A549 (cell line): ENCODE results near the gene EME2.

ENCODE experiments used
- CEBPB ChIP-seq, 2 experiments: fragments of >200 bp in 1 of 2; sonication (Bioruptor Twin) in 1 of 2; formaldehyde crosslinking in 1 of 2; IDR thresholded peaks; 2 replicates each; pipeline ENCODE4 v1.6.1; 2012 to 2016
- EHMT2 ChIP-seq: fragments of 200-600 bp; sonication (generic); IDR thresholded peaks from 2 replicates; pipeline ENCODE4 v1.6.1; 2016; ENCODE audit warnings: antibody characterized with exemption, low read depth, mild to moderate bottlenecking, moderate library complexity
- JUNB ChIP-seq: fragments of >200 bp; sonication (Bioruptor Twin); formaldehyde crosslinking; IDR thresholded peaks from 2 replicates; pipeline ENCODE4 v1.6.1; 2016
- MAFK ChIP-seq: fragments of 450-650 bp; IDR thresholded peaks from 2 replicates; pipeline ENCODE4 v1.6.1; 2014; ENCODE audit not compliant: partially characterized antibody
- PHF8 ChIP-seq: fragments of 200-600 bp; sonication (generic); IDR thresholded peaks from 2 replicates; pipeline ENCODE4 v1.6.1; 2016; ENCODE audit warnings: low read depth, mild to moderate bottlenecking, antibody characterized with exemption, moderate library complexity, borderline replicate concordance
- TF ChIP-seq, protein P1 (sequence below): fragments of >200 bp; sonication (Bioruptor Twin); formaldehyde crosslinking; IDR thresholded peaks from 3 replicates; pipeline ENCODE4 v1.5.1; 2016
- TF ChIP-seq, protein P2 (sequence below): fragments of 200-600 bp; sonication (generic); IDR thresholded peaks from 2 replicates; pipeline ENCODE4 v1.6.1; 2016; ENCODE audit warnings: antibody characterized with exemption, mild to moderate bottlenecking, moderate library complexity
- TF ChIP-seq, protein P3 (sequence below): fragments of 250-450 bp; sonication (Bioruptor Pico); IDR thresholded peaks from 2 replicates; pipeline ENCODE4 v1.5.0; 2021; ENCODE audit warnings: mild to moderate bottlenecking, moderate library complexity, borderline replicate concordance

DNA sequence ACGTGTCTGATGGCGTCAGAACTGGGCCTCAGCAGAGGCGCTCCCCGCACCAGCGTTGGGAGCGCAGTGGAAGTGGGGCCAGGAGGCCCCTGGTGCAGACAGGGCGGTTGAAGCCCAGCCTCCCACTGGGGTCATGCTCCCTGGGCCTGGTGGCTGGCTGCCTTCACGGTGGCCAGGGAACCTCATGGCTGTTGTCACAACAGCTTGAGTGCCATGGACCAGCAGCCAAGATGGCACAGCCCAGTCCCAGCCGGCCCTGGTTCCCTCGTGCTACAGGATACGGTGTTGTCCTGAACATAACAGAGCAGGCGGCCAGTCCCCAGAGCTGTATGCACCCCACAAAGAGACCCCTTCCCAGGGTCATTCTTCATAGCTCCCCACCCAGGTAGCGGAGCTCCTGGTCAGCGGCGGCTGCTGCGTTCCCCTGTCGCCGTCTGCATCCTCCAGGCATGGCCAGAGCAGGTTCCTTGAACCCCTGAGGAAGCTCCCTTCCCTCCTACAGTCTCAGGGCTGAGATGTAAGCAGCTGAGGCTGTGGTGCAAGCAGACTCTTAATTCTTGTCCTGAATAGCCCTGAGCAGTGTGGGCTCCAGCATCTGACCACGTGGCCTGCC, 31.0 kb upstream of the EME2 start:
- TF ChIP-seq, protein P1, sequence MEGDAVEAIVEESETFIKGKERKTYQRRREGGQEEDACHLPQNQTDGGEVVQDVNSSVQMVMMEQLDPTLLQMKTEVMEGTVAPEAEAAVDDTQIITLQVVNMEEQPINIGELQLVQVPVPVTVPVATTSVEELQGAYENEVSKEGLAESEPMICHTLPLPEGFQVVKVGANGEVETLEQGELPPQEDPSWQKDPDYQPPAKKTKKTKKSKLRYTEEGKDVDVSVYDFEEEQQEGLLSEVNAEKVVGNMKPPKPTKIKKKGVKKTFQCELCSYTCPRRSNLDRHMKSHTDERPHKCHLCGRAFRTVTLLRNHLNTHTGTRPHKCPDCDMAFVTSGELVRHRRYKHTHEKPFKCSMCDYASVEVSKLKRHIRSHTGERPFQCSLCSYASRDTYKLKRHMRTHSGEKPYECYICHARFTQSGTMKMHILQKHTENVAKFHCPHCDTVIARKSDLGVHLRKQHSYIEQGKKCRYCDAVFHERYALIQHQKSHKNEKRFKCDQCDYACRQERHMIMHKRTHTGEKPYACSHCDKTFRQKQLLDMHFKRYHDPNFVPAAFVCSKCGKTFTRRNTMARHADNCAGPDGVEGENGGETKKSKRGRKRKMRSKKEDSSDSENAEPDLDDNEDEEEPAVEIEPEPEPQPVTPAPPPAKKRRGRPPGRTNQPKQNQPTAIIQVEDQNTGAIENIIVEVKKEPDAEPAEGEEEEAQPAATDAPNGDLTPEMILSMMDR: no peak
- TF ChIP-seq MAFK (no peak), PHF8 (no peak), EHMT2 (no peak), CEBPB (IDR thresholded peaks at IDR 0.05) (no peak), JUNB (no peak)
- TF ChIP-seq, protein P2, sequence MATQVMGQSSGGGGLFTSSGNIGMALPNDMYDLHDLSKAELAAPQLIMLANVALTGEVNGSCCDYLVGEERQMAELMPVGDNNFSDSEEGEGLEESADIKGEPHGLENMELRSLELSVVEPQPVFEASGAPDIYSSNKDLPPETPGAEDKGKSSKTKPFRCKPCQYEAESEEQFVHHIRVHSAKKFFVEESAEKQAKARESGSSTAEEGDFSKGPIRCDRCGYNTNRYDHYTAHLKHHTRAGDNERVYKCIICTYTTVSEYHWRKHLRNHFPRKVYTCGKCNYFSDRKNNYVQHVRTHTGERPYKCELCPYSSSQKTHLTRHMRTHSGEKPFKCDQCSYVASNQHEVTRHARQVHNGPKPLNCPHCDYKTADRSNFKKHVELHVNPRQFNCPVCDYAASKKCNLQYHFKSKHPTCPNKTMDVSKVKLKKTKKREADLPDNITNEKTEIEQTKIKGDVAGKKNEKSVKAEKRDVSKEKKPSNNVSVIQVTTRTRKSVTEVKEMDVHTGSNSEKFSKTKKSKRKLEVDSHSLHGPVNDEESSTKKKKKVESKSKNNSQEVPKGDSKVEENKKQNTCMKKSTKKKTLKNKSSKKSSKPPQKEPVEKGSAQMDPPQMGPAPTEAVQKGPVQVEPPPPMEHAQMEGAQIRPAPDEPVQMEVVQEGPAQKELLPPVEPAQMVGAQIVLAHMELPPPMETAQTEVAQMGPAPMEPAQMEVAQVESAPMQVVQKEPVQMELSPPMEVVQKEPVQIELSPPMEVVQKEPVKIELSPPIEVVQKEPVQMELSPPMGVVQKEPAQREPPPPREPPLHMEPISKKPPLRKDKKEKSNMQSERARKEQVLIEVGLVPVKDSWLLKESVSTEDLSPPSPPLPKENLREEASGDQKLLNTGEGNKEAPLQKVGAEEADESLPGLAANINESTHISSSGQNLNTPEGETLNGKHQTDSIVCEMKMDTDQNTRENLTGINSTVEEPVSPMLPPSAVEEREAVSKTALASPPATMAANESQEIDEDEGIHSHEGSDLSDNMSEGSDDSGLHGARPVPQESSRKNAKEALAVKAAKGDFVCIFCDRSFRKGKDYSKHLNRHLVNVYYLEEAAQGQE: no peak
- TF ChIP-seq, protein P3, sequence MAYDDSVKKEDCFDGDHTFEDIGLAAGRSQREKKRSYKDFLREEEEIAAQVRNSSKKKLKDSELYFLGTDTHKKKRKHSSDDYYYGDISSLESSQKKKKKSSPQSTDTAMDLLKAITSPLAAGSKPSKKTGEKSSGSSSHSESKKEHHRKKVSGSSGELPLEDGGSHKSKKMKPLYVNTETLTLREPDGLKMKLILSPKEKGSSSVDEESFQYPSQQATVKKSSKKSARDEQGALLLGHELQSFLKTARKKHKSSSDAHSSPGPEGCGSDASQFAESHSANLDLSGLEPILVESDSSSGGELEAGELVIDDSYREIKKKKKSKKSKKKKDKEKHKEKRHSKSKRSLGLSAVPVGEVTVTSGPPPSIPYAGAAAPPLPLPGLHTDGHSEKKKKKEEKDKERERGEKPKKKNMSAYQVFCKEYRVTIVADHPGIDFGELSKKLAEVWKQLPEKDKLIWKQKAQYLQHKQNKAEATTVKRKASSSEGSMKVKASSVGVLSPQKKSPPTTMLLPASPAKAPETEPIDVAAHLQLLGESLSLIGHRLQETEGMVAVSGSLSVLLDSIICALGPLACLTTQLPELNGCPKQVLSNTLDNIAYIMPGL (CRISPR knock-in tag): no peak
